ENCODE measurements around the gene ASCC3.

The ASCC3 gene

GRCh38 chr6:100633096-100633777 lies 247.9 kb downstream of the ASCC3 start:
- DNase-seq, result no peak

GRCh38 chr6:100630536-100630935 lies 250.6 kb downstream of the ASCC3 start:
- no peak for DNase-seq

GRCh38 chr6:100627911-100628758 lies 253.0 kb downstream of the ASCC3 start:
- DNase-seq, result no peak

- no peak for DNase-seq
These were observed 254.4 kb downstream of the ASCC3 start for GRCh38 chr6:100626721-100627120.

- DNase-seq, result no peak
These were observed 258.0 kb downstream of the ASCC3 start for GRCh38 chr6:100622907-100623692.

- no peak for DNase-seq
These were observed 260.9 kb downstream of the ASCC3 start for GRCh38 chr6:100620085-100620840.

- DNase-seq, result no peak
These were observed 262.8 kb downstream of the ASCC3 start for GRCh38 chr6:100618351-100618671.

GRCh38 chr6:100617633-100618350 lies 263.3 kb downstream of the ASCC3 start:
- no peak for DNase-seq

- no peak for DNase-seq
These were observed 266.2 kb downstream of the ASCC3 start for GRCh38 chr6:100614933-100615332.

- no peak for DNase-seq
These were observed 266.7 kb downstream of the ASCC3 start for GRCh38 chr6:100614386-100614785.

- no peak for DNase-seq
These were observed 267.5 kb downstream of the ASCC3 start for GRCh38 chr6:100613656-100614055.

- DNase-seq, result no peak
These were observed 269.0 kb downstream of the ASCC3 start for GRCh38 chr6:100612094-100612493.

- no peak for DNase-seq
These were observed 281.9 kb downstream of the ASCC3 start for GRCh38 chr6:100599088-100599770.

GRCh38 chr6:100595456-100595855 lies 285.7 kb downstream of the ASCC3 start:
- no peak for DNase-seq

- no peak for DNase-seq
These were observed 287.6 kb downstream of the ASCC3 start for GRCh38 chr6:100593522-100593921.

GRCh38 chr6:100592929-100593328 lies 288.2 kb downstream of the ASCC3 start:
- no peak for DNase-seq

- no peak for DNase-seq
These were observed 303.7 kb downstream of the ASCC3 start for GRCh38 chr6:100577425-100577824.

- DNase-seq, result no peak
These were observed 305.2 kb downstream of the ASCC3 start for GRCh38 chr6:100575921-100576320.

- no peak for DNase-seq
These were observed 306.3 kb downstream of the ASCC3 start for GRCh38 chr6:100574836-100575235.

GRCh38 chr6:100573166-100573565 lies 308.0 kb downstream of the ASCC3 start:
- DNase-seq, result no peak

GRCh38 chr6:100568255-100568654 lies 312.9 kb downstream of the ASCC3 start:
- no peak for DNase-seq

- no peak for DNase-seq
These were observed 314.6 kb downstream of the ASCC3 start for GRCh38 chr6:100566563-100566962.

All from CD4-positive, alpha-beta T cell treated with Interleukin-4 for 1 hour (primary cell).